GM19099 (cell line): ENCODE data around the gene PDE6G.

Experiments used
- POLR2A ChIP-seq: IDR thresholded peaks from 3 replicates; pipeline ENCODE4 v1.6.1; 2011; ENCODE audit warnings: low read depth; ENCODE audit not compliant: insufficient read length; ENCODE audit errors: extremely low read depth

The PDE6G gene

GRCh38 chr17:81676906-81677305 is 20.6 kb upstream of the PDE6G start:
- no peak for TF ChIP-seq POLR2A

- TF ChIP-seq POLR2A: no peak
Observed at GRCh38 chr17:81673561-81674258, 17.4 kb upstream of the PDE6G start.

GRCh38 chr17:81672954-81673353 is 16.6 kb upstream of the PDE6G start:
- TF ChIP-seq POLR2A: no peak

GRCh38 chr17:81672504-81672903 is 16.2 kb upstream of the PDE6G start:
- no peak for TF ChIP-seq POLR2A

- no peak for TF ChIP-seq POLR2A
Observed at GRCh38 chr17:81667754-81668153, 11.4 kb upstream of the PDE6G start.

- TF ChIP-seq POLR2A: peak; percentile 98
Observed at GRCh38 chr17:81666342-81667191, 10.2 kb upstream of the PDE6G start, which contains the start of the genes CCDC137 and OXLD1. Gene CCDC137, plus strand, starts transcription at chr17:81666737. Its CDS starts 30 bp downstream, at chr17:81666767. Gene OXLD1, minus strand, starts transcription at chr17:81666605. Its CDS starts 28 bp downstream, at chr17:81666577.

- TF ChIP-seq POLR2A: no peak
Observed at GRCh38 chr17:81666092-81666341, 9.7 kb upstream of the PDE6G start.

- TF ChIP-seq POLR2A: no peak
Observed at GRCh38 chr17:81665205-81666091, 9.1 kb upstream of the PDE6G start.

GRCh38 chr17:81664051-81664470 is 7.7 kb upstream of the PDE6G start:
- no peak for TF ChIP-seq POLR2A

GRCh38 chr17:81662002-81662401 is 5.7 kb upstream of the PDE6G start:
- TF ChIP-seq POLR2A: no peak

GRCh38 chr17:81660441-81660840 is 4.1 kb upstream of the PDE6G start:
- no peak for TF ChIP-seq POLR2A

GRCh38 chr17:81659038-81659437 is 2.7 kb upstream of the PDE6G start:
- TF ChIP-seq POLR2A: no peak

GRCh38 chr17:81656835-81657234 is 493 bp upstream of the PDE6G start:
- TF ChIP-seq POLR2A: no peak

- TF ChIP-seq POLR2A: no peak
Observed at GRCh38 chr17:81655378-81656117, 794 bp downstream of the PDE6G start.
